T-helper 22 cell (primary cell): ENCODE measurements around the gene NUBP2.

ENCODE experiments used
- DNase-seq: peaks from one replicate; pipeline ENCODE4 v3.0.0-alpha.2; 2020; ENCODE audit warnings: low read depth

NUBP2 gene

DNA sequence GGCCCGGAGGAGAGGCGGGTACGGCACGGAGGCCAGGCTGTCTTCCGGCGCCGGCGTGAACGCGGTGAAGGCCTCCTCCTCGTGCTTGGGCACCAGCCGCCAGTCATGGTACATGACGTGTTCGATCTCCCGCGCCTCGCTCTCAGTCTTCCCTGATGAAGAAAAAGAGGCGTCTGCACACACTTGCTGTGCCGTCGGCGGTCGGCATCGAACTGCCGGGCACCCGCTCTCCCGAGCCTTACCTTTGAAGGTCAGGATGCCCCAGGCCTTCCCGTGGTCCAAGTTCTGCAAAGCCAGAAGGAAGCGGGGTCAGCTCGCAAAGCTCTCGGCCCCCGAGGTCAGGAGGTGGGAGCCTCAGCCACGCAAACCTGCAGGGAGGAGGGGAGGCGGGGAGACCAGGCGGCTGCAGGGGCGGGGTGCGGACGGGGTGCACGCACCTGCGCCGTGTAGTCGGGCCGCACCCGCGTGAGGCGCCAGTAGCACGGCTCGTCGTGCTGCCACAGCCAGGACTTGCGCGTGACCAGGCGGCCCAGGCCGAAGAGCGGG is 10.3 kb upstream of the NUBP2 start, which contains the start of gene EME2:
TSS of gene EME2 (plus strand) at position 449 of the 546 bp plus-strand sequence. CDS start 418 bp downstream, outside the sequence.
- peak; percentile 33 for DNase-seq

DNA sequence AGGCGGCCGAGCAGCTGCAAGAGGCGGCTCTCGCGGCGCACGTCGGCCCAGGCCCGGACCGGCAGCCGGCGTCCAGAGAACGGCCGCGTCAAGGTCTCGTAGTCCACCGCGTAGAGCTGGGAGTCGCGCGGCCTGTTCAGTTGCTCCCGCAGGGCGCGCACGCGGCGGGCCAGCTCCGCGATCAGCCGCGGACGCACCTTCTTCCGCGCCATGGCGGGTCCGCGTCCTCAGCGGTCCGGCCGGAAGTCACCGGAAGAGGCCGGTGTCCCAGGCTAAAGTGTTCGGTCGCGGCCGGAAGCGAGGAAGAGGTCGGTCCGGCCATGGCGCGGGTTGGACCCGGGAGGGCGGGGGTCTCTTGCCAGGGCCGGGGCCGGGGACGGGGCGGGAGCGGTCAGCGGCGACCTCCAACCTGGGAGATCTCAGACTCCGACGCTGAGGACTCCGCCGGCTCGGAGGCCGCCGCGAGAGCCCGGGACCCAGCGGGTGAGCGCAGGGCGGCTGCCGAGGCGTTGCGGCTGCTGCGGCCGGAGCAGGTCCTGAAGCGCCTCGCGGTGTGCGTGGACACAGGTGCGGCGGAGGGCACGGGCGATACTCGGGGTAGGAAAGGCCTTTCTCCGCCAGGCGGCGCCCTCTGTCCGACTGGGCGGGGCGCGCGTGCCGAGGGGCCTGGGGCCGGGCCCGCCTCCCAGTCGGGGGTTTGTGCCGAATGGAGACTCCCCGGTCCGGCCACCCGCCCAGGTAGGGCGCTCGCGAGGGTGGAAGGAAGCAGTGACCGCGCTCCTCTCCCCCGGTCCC is 9.7 kb upstream of the NUBP2 start, which contains the start of gene MRPS34:
TSS of gene MRPS34 (minus strand) at position 227 of the 795 bp plus-strand sequence. CDS start at position 212, 15 bp downstream.
- peak; percentile 57 for DNase-seq

DNA sequence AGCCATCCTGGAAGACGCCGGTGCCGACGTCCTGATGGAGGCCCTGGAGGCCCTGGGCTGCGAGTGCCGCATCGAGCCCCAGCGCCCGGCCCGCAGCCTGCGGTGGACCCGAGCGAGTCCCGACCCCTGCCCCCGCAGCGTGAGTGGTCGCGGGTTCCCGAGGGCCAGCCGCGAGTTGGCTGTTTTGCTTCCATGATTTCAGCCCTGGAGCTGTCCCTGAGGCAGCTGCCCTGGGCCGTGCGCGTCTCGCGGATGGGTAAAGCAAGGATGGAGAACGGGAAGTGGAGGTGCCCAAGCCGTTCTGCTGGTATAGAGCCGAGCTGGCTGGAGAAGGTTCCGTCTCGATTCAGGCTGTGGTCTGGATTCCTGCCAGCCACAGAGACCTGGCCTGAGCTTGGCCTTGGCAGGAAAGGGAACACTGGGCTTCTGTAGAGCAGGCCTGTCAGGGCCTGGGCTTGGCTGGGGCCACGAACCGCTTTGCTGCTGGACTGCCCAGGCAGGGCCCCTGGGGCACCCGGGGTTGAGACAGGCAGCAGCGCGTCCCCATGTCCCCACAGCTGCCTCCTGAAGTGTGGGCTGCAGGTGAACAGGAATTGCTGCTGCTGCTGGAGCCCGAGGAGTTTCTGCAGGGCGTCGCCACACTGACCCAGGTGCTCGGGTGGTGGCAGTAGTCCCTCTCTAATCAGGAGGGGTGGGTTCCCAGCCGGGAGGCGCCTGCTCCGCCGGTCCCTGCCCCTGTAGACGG is 8.9 kb upstream of the NUBP2 start:
- DNase-seq: no peak

DNA sequence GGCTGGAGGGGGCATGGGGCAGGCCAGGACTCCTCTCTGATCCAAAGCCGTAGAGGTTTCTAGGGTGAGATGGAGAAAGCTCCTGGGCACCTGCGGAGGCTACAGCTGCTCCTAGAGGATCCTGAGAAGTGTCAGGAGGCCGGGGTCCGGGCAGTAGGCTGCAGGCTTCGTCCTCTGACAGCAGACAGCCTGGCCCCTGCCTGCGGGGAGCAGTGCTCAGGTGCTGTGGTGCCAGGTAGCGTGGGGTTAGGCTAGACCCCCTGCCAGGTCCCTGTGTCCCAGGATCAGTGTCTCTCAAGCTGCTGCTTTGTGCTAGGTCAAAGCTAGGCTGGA is 8.3 kb upstream of the NUBP2 start:
- no peak for DNase-seq

DNA sequence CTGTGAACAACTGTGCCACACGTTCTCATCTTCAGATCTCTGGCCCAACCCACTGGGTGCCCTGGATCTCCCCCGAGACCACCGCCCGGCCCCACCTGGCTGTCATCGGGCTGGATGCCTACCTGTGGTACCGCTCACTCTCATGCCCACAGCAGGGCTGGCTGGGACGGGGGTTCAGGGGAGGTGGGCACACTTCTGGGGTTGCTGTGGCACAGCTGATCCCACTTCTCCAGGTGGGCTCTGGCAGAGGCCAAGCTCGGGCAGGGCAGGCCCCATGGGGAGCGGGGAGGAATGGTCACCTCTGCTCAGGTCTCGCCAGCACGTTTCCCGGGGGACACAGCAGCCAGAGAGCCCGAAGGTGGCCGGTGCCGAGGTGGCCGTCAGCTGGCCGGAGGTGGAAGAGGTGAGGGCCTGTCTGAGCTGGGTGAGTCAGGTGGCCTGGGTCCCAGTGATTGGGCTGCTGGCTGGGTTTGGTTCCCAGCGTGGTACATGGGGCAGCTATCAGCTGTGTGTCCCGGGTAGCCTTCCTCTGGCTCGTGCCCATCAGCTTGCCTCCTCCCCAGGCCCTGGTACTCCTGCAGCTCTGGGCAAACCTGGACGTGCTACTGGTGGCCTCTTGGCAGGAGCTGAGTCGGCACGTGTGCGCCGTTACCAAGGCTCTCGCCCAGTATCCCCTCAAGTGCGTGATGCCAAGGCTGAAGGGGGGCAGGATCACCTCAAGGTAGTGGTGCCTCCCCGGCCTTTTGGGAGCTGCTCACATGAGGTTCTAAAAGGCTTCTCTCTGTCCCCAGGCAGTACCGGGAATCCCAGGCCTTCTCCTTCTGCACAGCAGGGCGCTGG is 7.5 kb upstream of the NUBP2 start:
- DNase-seq: no peak

DNA sequence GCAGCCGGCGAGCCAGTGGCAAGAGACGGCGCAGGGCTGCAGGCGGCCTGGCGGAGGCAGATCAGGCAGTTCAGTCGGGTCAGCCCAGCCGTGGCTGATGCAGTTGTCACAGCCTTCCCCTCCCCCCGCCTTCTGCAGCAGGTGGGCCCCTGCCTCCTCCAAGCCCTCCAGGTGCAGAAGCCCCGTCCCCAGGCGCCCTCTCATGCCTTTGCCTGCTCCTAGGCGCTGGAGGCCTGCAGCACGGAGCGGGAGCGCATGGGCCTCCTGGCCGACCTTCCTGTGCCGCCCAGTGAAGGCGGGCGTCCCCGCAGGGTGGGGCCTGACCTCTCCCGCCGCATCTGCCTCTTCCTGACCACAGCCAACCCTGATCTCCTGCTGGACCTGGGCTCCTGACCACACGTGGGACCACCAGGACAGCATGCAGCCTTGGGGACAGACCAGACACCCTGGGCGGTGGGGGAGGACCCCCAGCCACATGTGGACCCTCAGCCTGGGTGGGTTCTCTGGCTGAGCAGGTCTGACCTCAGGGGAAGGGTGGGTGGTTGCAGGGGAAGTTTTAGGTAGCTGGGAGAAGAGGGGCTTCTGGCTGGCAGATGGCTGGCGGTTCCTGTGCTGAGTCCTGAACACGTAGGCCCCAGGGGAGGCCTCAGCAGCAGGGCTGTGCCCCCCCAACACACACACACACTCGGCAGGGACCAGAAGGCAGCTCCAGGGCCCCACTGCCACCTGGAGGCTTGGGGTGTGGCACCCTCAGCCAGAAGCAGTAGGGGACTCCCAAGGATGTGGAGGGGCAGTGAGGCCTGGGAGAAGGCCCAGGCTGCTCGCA is 6.7 kb upstream of the NUBP2 start:
- DNase-seq: no peak

DNA sequence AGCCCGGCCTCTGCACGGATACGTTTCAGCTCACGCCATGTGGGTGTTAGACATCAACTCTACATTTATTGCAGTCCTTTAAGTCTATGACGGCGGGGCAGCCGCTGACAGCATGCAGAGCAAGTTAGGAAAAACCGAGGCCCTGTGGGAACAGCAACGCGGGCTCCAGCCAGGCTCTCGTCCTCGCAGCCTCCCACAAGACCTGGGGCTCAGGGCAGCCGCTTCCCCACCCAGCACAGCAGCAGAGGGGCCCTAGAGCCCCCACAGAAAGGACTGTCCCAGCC is 6.1 kb upstream of the NUBP2 start:
- no peak for DNase-seq

DNA sequence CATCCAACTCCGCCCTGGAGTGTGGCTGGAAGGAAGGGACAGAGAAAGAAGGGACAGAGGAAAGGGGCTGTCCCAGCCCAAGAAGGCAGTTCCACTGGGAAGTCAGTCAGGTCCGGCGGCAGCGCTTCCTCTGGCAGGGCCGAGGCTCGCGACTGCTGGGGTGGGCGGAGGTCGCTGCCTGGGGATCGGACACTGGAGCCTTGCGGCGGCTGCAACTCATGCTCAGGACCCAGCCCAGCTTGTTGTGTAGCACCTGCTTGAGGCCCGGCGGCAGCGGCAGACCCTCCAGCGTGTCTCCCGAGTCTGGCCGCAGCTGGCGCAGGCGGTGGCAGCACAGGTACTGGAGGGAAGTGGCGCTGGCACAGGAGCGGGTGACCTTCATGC is 5.8 kb upstream of the NUBP2 start:
- DNase-seq: no peak

DNA sequence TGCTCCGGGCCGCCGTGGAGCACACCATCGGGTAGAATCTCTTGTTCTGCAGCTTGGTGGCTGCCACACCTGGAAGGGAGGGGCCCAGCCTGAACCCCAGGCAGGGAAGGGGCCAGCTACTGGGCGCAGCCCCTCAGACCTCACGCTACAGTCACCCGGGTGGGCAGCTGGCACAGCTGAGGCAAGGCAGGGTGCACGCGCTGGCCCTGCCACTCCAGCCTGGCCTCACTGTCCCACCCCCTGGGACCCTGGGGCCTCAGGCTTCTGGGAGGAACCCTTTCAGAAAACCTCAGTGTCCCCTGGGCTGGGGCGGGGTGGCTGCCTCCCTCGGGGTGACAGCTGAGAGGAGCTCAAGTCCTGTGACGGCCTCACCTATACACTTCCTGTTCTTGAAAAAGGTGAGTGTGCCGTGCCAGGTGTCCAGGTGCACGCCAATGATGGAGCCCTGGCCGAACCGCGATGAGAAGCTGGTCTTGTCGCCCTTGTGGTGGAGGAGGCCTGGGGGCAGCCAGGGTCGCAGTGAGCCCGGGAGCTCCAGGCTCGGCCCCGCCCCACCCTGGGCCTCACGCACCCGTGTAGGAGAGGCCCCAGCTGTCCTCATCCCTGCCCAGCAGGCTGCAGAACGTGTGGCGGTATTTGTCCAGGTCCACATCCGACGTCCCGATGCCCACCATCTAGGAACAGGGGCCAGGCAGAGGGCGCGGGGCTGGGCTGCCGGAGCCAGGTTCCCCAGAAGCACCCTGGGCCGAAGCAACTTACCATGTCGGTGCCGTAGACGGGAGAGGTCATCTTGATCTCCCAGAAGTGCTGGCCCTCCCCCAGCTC is 5.2 kb upstream of the NUBP2 start:
- DNase-seq: no peak

DNA sequence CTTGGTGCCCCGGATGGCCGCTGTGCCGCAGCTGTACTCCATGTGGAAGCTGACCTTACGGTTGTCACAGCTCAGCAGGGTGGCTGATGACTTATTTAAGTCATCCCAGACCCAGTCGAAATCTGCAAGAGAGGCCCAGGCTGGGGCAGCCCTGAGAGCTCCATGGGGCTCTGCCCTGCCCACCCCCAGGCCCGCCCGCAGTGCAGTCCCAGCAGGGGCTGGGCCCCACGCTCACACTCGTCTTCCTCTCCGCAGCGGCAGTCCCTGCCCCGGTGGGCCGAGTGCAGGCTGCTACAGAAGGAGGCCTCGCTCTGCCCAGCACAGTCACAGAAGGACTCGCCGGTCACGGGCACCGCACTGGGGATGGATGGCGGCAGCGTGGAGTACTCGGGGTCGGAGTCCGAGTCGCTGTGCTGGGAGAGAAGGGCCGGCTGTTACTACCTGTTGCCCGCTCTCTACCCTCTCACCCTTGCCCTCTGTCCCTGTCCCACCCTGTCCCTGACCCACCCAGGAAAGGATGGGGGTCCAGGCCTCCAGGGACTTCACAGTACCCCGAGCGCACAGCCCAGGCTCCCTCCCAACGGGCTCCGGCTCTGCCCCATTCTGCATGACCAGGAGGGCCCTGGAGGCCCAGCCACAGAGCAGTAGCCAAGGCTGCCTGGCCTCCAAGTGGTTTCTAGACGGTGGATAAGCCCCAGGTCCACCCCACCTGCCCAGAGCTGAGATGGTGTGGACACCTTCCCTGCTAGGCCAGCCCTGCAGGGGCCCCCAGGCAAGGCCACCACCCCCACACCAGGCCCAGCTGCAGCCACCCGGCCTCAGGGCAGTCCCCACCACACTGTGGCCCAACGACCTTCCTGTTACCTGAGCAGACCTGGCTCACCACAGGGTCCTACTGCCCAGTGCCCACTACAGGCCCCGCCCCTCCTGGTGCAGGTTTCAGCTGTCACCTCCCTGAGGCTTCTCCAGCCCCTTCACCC is 4.3 kb upstream of the NUBP2 start:
- no peak for DNase-seq

DNA sequence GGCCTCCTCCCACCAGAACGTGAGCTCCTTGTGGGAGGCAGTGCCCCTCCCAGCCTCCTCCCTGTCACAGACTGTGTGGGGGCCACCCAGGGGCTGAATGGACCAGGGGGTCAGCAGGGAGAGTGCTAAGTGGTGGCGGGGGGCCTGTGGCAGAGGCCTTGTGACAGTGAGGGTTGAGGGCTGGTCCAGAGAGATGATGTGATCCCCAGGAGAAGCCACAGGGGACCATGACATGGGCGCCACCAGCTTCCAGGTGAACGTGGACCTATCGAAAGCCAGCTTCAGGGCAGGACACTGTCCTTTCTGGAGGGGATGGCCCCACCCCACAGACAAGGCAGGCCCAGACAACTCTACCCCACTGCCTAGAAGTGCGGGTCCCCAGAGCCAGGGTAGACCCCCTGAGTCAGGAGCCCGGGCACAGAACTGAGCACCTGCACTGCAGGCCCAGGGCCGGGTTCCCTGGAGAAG is 3.5 kb upstream of the NUBP2 start:
- DNase-seq: no peak

DNA sequence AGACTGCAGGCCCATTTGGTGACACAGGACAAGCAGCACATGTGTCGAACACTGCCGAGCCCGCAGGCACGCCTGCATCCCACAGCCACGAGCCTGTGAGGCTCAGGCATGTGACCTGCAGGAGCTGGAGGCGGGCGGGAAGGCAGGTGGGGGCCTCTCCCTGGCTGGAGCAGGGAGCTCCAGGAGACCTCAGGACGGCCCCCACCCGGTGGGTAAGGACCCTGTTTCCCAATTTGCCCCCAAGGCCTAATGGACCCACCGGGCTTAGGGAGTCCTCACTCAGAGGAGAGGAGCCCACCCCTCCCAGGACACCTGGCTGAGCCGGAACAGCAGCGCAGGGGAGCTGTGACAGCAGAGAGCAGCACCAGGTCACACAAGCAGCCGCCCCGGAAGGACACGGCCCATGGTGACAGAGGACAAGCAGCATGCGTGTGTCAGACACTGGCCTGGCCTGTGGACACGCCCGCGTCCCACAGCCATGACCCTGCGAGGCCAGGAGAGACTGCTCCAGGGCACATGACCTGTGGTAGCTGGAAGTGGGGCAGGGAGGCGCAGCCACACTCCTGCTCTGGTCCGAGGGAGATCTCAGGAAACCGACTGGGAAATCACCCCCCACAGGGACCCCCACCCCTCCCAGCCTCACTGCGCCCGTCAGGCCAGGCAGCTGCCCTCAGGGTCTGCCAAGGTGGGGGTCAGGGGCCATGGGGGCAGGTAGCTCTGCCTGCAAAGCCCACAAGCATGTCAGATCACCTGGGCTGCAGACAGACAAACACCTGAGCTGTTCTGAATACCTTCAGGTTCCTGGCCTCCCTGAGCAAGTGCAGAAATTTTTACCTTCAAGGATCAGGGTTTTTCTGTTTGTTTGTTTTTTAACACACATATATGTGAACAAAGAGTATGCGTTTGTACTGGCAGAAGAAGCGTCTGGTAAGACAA is 2.8 kb upstream of the NUBP2 start:
- no peak for DNase-seq

DNA sequence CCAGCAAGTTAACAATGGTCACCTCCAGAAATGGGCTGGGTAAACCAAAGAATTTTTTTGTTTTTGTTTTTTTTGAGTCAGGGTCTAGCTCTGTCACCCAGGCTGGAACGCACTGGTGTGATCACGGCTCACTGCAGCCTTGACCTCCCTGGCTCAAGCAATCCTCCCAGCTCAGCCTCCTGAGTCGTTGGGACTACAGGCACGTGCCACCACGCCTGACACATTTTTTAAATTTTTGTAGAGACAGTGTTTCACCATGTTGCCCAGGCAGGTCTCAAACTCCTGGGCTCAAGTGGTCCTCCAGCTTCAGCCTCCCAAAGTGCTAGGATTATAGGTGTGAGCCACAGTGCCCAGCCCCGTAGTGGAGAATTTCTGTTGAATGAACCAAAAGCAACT is 2.1 kb upstream of the NUBP2 start:
- DNase-seq: no peak

DNA sequence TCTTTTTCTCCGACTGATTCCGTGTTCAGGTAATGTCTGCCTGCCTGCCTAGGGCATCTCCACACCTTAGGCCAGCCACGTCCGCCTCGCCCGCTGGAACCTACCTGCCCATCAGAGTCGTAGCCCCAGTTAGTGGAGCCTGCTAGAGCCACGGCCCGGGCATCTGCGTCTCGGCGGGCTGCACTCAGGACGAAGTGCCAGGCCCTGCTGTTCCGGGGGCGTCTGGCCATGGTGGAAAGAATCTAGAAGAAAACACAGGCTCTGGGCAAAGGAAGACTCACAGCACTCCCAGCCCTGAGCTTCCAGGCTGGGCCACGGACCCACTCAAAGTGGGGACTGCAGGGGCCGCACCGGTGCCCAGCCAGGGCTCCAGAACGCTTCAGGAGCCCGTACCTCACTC is 1.5 kb upstream of the NUBP2 start:
- DNase-seq: no peak

DNA sequence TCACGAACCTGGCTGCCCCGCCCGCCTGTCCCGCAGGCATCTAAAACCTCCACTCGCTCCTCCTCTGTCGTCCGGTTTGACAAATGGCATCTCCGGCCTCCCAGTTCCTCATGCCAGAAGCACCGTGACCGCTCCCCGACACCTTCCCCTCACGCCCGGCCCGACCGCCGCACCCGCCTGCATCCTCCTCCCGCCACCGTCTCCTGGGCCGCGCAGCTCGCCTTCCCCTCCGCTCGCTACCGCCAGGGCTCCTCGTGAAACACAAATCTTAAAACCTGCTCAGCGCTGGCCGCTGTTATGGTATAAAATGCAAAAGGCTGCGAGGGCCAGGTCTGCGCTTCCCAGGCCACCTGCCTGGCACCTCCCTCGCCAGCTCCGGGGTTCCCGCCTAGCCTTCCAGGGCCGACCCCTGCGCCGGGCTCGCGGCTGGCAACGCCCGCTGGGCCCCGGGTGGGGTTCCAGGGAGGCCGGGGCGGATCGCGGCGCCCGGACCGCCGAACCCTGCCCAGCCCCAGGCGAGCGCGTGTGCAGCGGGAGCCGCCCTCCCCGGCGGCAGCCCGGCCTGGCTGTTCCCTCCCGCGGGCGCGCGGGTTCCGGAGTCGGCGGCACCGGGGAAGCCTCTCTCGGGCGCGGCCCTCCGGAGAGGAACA is 877 bp upstream of the NUBP2 start:
- no peak for DNase-seq

DNA sequence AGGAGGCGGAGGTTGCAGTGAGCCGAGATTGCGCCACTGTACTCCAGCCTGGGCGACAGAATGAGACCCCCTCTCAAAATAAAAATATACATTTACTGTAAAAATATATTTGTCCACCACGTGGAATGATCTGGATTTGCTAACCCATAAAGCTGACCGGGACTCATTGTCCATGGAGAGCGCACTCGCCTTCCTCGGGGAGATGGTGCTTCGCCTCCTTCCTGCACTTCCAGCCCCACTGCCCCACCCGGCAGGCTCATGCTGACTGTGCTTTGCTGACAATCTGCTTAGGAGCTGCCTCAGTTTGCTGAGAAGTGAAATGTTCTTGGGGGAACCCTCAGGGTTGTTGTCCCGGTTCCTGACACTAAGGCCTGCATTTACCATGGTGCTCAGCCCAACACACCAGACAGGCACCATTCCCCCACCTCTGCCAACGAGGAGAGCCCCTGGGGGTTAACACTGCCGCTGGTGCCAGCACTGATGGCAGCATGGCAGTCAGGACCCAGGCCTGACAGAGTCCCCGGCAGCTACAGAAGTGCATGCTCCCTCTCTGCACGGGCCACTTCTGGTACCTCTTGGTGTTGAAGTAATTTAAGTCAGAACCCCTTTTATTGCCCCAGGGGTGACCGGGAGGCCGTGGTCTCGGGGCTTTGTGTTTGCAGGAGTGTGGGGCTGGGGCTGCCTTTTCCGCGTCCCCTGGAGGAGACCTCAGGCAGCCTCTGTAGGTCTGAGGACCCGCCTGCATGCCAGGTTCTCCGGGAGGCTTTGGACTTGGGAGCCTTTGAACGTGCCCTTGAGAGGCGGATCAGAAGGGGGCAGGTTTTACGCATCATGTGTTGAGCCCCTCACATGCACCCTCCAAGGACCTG is 2.5 kb downstream of the NUBP2 start:
- DNase-seq: no peak

DNA sequence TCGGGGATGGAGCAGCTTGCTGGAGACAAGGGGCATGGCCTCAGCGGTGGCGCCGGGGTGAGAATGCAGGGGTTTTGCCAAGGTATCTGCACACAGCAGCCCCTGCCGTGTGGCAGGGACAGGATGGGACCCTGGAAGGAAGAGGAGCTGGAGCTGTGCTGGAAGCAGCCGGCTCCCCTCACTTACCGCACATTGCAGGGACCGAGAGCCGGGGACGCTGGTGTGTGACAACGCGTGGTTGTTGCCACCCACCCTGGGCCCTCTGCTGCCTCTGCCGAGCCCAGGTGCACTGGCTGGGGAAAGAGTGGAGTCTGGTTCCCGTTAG is 3.0 kb downstream of the NUBP2 start:
- DNase-seq: no peak
